ENCODE results near the gene TANGO2. TPM values are rescaled to one million over a fixed set of nuclear protein-coding genes. Genes with fewer than 3 reads are reported as not detected.

The TANGO2 gene
- total RNA-seq, 2 donors from 2014 or later = 10.5 to 19.7 TPM

- intact Hi-C loops (cut with DNase I) = no loop called here
- DNase-seq (no peak), ATAC-seq (no peak)
- WGBS, 2 donors = 88 to 92% methylated on average over 7 to 21 of the region's 23 CpGs
- no peak for TF ChIP-seq POLR2A (IDR thresholded peaks at IDR 0.05)
- TF ChIP-seq CTCF (IDR thresholded peaks at IDR 0.05) = no peak
- no peak overlapping the region for H3K4me3 ChIP-seq
- no peak overlapping the region for H3K27ac ChIP-seq
- no peaks in the 10 kb centered on the region for H3K27me3 ChIP-seq
- peaks cover 34% of the 10 kb centered on the region for H3K4me1 ChIP-seq
- no peaks in the 10 kb centered on the region for H3K9me3 ChIP-seq
- H3K36me3 ChIP-seq (replicated peaks in 1 of 2; ENCODE audit: insufficient read depth in 1 of 2, low read depth in 2 of 2) = peaks cover 0 to 36% of the 10 kb centered on the region in 2 donors
These were observed 88.8 kb downstream of the TANGO2 start for GRCh38 chr22:20109411-20110358.

GRCh38 chr22:20110359-20110985 lies 89.6 kb downstream of the TANGO2 start:
- ATAC-seq (no peak), DNase-seq (no peak)
- Histone ChIP-seq H3K4me1 (peaks cover 40% of the 10 kb centered on the region), H3K27me3 (no peaks in the 10 kb centered on the region), H3K27ac (peak overlapping the region in 1 of 4 donors; percentile 42), H3K9me3 (no peaks in the 10 kb centered on the region), H3K36me3 (replicated peaks in 1 of 2; ENCODE audit: insufficient read depth in 1 of 2, low read depth in 2 of 2) (peaks cover 0 to 33% of the 10 kb centered on the region in 2 donors), H3K4me3 (no peak overlapping the region)
- WGBS, 2 donors = 88 to 91% methylated on average over 9 of the region's 9 CpGs
- TF ChIP-seq POLR2A (IDR thresholded peaks at IDR 0.05) = no peak
- no peak for TF ChIP-seq CTCF (IDR thresholded peaks at IDR 0.05)
- intact Hi-C loops (cut with DNase I) = no loop called here

GRCh38 chr22:20111045-20111688 lies 90.3 kb downstream of the TANGO2 start:
- Histone ChIP-seq H3K27me3 (no peaks in the 10 kb centered on the region), H3K36me3 (replicated peaks in 1 of 2; ENCODE audit: insufficient read depth in 1 of 2, low read depth in 2 of 2) (peaks cover 0 to 28% of the 10 kb centered on the region in 2 donors), H3K4me3 (no peak overlapping the region), H3K4me1 (peaks cover 47% of the 10 kb centered on the region), H3K27ac (peak overlapping the region in 3 of 4 donors; percentile 67 to 72 (median 70)), H3K9me3 (no peaks in the 10 kb centered on the region)
- intact Hi-C loops (cut with DNase I) = no loop called here
- WGBS, 2 donors = 47 to 58% methylated on average over 8 to 14 of the region's 14 CpGs
- TF ChIP-seq POLR2A (IDR thresholded peaks at IDR 0.05) = no peak
- TF ChIP-seq CTCF (IDR thresholded peaks at IDR 0.05) = peak in 4 of 7 experiments; percentile 8 to 32 (median 25)
- DNase-seq (no peak), ATAC-seq (no peak)

- no peak for TF ChIP-seq CTCF (IDR thresholded peaks at IDR 0.05)
- no peak for TF ChIP-seq POLR2A (IDR thresholded peaks at IDR 0.05)
- H3K9me3 ChIP-seq = no peaks in the 10 kb centered on the region
- ATAC-seq (peak; percentile 10), DNase-seq (peak in 3 of 4 donors; percentile 60 to 74 (median 74))
- no peaks in the 10 kb centered on the region for H3K27me3 ChIP-seq
- H3K36me3 ChIP-seq (replicated peaks in 1 of 2; ENCODE audit: insufficient read depth in 1 of 2, low read depth in 2 of 2) = peaks cover 0 to 20% of the 10 kb centered on the region in 2 donors
- WGBS, 2 donors = 32 to 44% methylated on average over 4 to 7 of the region's 7 CpGs
- intact Hi-C loops (cut with DNase I) = no loop called here
- peak overlapping the region; percentile 59 to 72 (median 68) for H3K27ac ChIP-seq
- peaks cover 50% of the 10 kb centered on the region for H3K4me1 ChIP-seq
- H3K4me3 ChIP-seq = no peak overlapping the region
These were observed 91.0 kb downstream of the TANGO2 start for GRCh38 chr22:20111689-20112622.

Data from body of pancreas (tissue), 4 donors.